GM12874 (cell line): ENCODE data around the gene ULK1.

Source experiments
- TF ChIP-seq, protein P1 (sequence below): IDR thresholded peaks from 2 replicates; pipeline ENCODE4 v1.5.1; 2011; ENCODE audit warnings: low read depth, mild to moderate bottlenecking, control low read depth, low read length, moderate library complexity; ENCODE audit not compliant: insufficient read depth

Gene ULK1

DNA sequence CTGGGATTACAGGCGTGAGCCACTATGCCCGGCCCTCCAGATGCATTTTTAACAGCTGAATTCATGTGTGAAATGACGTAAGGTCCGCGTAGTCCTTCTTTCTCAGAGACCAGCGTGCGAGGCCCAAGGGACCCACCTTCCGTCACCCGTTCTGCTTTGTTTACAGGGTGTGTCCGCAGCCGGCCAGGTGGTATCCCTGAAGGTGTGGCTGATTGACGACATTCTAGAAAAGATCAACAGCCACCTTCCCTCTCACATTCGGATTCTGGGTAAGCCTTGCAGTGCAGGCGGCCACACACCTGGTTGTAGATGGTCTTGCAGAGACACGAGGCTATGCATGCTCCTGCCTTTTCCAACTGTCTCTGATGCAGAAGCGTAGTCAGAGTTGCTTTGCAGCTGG lies 44.6 kb downstream of the ULK1 start:
- TF ChIP-seq, protein P1, sequence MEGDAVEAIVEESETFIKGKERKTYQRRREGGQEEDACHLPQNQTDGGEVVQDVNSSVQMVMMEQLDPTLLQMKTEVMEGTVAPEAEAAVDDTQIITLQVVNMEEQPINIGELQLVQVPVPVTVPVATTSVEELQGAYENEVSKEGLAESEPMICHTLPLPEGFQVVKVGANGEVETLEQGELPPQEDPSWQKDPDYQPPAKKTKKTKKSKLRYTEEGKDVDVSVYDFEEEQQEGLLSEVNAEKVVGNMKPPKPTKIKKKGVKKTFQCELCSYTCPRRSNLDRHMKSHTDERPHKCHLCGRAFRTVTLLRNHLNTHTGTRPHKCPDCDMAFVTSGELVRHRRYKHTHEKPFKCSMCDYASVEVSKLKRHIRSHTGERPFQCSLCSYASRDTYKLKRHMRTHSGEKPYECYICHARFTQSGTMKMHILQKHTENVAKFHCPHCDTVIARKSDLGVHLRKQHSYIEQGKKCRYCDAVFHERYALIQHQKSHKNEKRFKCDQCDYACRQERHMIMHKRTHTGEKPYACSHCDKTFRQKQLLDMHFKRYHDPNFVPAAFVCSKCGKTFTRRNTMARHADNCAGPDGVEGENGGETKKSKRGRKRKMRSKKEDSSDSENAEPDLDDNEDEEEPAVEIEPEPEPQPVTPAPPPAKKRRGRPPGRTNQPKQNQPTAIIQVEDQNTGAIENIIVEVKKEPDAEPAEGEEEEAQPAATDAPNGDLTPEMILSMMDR = no peak

DNA sequence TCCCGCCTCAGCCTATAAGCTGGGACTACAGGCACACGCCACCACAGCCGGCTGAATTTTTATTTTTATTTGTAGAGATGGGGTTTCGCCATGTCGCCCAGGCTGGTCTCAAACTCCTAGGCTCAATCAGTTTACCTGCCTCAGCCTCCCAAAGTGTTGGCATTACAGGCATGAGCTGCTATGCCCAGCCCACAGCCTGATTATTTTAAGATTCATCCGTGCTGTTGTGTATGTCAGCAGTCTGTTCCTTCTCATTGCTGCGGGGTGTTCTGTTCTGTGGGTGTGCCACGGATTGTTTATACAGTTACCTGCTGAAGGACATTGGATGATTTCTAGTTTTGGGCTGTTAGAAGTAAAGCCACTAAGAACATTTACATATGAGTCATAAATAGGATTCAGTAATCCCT lies 45.7 kb downstream of the ULK1 start:
- TF ChIP-seq, protein P1 = no peak

DNA sequence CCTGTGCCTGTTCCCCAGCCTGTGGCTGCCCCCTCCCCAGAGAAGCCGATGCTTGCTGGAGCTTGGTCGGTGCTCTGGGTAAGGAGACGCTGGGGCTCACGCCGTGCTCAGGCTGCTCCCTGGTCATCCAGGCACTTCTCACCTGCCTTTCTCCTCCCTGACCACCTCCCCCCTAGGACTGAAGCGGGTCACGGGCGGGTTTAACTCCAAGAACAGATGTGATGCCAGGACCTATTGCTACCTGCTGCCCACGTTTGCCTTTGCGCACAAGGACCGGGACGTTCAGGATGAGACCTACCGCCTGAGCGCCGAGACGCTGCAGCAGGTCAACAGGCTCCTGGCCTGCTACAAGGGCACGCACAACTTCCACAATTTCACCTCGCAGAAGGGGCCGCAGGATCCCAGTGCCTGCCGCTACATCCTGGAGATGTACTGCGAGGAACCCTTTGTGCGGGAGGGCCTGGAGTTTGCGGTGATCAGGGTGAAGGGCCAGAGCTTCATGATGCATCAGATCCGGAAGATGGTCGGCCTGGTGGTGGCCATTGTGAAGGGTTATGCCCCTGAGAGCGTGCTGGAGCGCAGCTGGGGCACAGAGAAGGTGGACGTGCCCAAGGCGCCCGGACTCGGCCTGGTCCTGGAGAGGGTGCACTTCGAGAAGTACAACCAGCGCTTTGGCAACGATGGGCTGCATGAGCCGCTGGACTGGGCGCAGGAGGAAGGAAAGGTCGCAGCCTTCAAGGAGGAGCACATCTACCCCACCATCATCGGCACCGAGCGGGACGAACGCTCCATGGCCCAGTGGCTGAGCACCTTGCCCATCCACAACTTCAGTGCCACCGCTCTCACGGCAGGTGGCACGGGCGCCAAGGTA lies 46.9 kb downstream of the ULK1 start:
- TF ChIP-seq, protein P1 = no peak

DNA sequence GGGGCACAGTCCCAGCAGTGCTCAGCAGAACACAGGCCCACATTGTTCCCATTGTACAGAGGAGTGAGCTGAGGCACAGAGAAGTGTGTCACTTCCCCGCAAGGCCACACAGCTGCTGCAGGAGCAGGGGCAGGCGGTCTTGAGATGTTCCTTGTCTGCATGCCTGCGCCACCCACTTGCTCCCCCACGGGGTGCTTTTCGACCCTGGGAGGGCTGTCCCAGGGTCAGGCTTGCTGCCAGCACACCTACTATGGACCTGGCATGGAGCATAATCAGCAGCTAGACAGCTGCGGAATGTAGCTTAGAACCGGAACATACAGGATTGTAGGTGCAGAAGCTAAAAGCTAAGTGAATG lies 47.5 kb downstream of the ULK1 start:
- TF ChIP-seq, protein P1 = no peak

DNA sequence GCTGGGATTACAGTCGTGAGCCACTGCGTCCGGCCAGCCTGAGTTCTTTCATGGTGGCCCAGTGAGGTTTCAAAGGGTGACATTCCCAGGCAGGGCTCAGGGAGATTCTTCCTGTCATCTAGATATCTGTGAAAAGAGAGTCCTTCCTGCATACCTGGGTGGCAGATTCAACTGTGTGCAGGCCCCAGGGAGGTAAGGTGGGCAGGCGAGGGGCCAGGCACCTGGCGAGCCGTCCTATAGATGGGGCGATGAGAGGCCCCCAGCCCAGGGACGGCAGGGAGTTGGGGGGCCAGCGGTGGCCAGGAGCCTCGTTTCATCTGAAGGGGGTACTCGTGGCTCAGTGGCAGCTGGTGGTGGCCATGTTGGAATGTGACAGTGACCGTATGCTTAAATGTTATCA lies 48.2 kb downstream of the ULK1 start:
- TF ChIP-seq, protein P1 = no peak

DNA sequence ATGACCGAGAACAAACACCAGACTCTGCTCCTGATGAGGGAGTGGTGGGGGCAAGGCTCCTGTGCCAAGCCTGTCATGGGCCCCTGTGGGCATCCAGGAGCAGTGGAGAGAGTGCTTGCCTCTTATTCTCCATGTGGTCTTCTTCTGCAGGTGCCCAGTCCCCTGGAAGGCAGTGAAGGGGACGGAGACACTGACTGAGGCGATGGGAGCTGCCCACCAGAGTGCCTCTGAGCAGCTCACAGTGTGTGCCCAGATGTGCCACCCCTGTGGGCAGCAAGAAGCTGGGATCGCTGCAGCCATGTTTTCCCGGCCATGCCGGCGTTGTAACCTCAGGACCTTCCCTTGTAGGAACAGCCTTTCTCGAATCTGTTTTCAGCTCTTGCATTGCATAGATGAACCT lies 49.0 kb downstream of the ULK1 start:
- TF ChIP-seq, protein P1 = no peak

DNA sequence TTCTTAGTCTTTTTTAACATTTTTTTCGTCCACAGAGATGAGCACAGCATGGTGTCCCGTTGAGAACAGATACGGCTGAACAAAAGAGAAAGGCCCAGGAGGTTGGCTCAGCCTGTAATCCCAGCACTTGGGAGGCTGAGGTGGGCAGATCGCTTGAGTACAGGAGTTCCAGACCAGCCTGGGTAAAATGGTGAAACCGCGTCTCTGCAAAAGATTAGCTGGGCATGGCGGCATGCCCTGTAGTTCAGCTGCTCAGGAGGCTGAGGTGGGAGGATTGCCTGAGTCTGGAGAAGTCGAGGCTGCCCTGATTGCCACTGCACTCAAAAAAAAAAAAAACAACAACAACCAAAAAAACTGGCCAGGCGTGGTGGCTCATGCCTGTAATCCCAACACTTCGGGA lies 49.5 kb downstream of the ULK1 start:
- TF ChIP-seq, protein P1 = no peak
